Liver (tissue), 3 donors: ENCODE data around the gene UBE3C.

ENCODE experiments used
- ATF3 ChIP-seq: IDR thresholded peaks from 2 replicates; pipeline ENCODE4 v1.6.1; 2016; ENCODE audit warnings: antibody characterized with exemption
- CTCF ChIP-seq: fragments of 150-350 bp; IDR thresholded peaks from 2 replicates; pipeline ENCODE4 v1.5.1; 2017; ENCODE audit warnings: improper control_type of control experiment, low read depth, low read length; ENCODE audit not compliant: missing input control
- GABPA ChIP-seq, 2 donors: IDR thresholded peaks in 1 of 2; conservative IDR thresholded peaks in 1 of 2; 2 replicates each; pipeline ENCODE4 v1.6.1; 2016; ENCODE audit warnings: antibody characterized with exemption in 2 of 2, mild to moderate bottlenecking in 1 of 2, moderate library complexity in 1 of 2
- MAX ChIP-seq: IDR thresholded peaks from 2 replicates; pipeline ENCODE4 v1.6.1; 2016; ENCODE audit warnings: antibody characterized with exemption
- SP1 ChIP-seq: IDR thresholded peaks from 2 replicates; pipeline ENCODE4 v1.6.1; 2018; ENCODE audit warnings: antibody characterized with exemption, mild to moderate bottlenecking
- YY1 ChIP-seq: IDR thresholded peaks from 2 replicates; pipeline ENCODE4 v1.6.1; 2016; ENCODE audit warnings: antibody characterized with exemption, mild to moderate bottlenecking
- ZBTB33 ChIP-seq: IDR thresholded peaks from 2 replicates; pipeline ENCODE4 v1.6.1; 2016; ENCODE audit warnings: antibody characterized with exemption
- donor health status: healthy.
- donor health status: healthy.

- TF ChIP-seq CTCF (no peak), SP1 (no peak), MAX (no peak), ZBTB33 (no peak), ATF3 (no peak), GABPA (IDR thresholded peaks at IDR 0.05 in 1 of 2, conservative IDR thresholded peaks at IDR 0.05 in 1 of 2) (no peak), YY1 (no peak)
Observed at GRCh38 chr7:157121184-157121715, 17.5 kb upstream of the UBE3C start.
